HL-60 (cell line): ENCODE data around the gene CPLX1.

Experiments
- DNase-seq, 2 experiments: peaks; one replicate each; pipeline ENCODE4 v3.0.0-alpha.2; 2010 to 2020; ENCODE audit warnings: low read depth in 1 of 2, low spot score in 1 of 2
- H3K27ac ChIP-seq: fragments of 250-450 bp; sonication (Bioruptor Pico); replicated peaks from 2 replicates; pipeline ENCODE4 v1.5.1; 2020; ENCODE audit warnings: mild to moderate bottlenecking, moderate library complexity
- H3K27me3 ChIP-seq: fragments of 250-450 bp; sonication (Bioruptor Pico); 2 replicates; pipeline ENCODE4 v1.5.1; 2021; ENCODE audit warnings: mild to moderate bottlenecking, moderate library complexity; ENCODE audit not compliant: insufficient read depth, poor library complexity, severe bottlenecking
- H3K4me3 ChIP-seq: replicated peaks from 2 replicates; pipeline ENCODE4 v1.5.1; 2011; ENCODE audit warnings: mild to moderate bottlenecking, control low read depth, low read length; ENCODE audit not compliant: insufficient read depth
- CTCF ChIP-seq: IDR thresholded peaks from one replicate; pipeline ENCODE4 v1.5.1; 2011; ENCODE audit warnings: low read length, control low read depth, inconsistent platforms; ENCODE audit not compliant: insufficient read depth
- GABPA ChIP-seq: IDR thresholded peaks from 2 replicates; pipeline ENCODE4 v1.6.1; 2012; ENCODE audit warnings: low read depth
- POLR2AphosphoS5 ChIP-seq: IDR thresholded peaks from 2 replicates; pipeline ENCODE4 v1.6.1; 2012; ENCODE audit warnings: low read depth
- REST ChIP-seq: IDR thresholded peaks from 2 replicates; pipeline ENCODE4 v1.6.1; 2012; ENCODE audit warnings: low read depth; ENCODE audit not compliant: insufficient replicate concordance
- SPI1 ChIP-seq: IDR thresholded peaks from 2 replicates; pipeline ENCODE4 v1.6.1; 2012; ENCODE audit warnings: low read depth, mild to moderate bottlenecking, borderline replicate concordance

The CPLX1 gene

GRCh38 chr4:866068-866760 is 40.3 kb upstream of the CPLX1 start:
- TF ChIP-seq REST, result no peak
- Histone ChIP-seq H3K4me3 (no peak overlapping the region), H3K27me3 (no peaks in the 10 kb centered on the region), H3K27ac (no peak overlapping the region)
- no peak for DNase-seq

GRCh38 chr4:865572-865971 is 39.6 kb upstream of the CPLX1 start:
- Histone ChIP-seq H3K4me3 (no peak overlapping the region), H3K27ac (no peak overlapping the region), H3K27me3 (no peaks in the 10 kb centered on the region)
- TF ChIP-seq GABPA (no peak), REST (no peak), SPI1 (no peak), CTCF (no peak), POLR2AphosphoS5 (no peak)
- no peak for DNase-seq

GRCh38 chr4:865121-865465 is 39.2 kb upstream of the CPLX1 start:
- Histone ChIP-seq H3K27ac (no peak overlapping the region), H3K27me3 (no peaks in the 10 kb centered on the region), H3K4me3 (no peak overlapping the region)
- no peak for DNase-seq
- TF ChIP-seq REST (no peak), SPI1 (no peak), POLR2AphosphoS5 (no peak), CTCF (no peak), GABPA (no peak)
